ENCODE measurements around the gene ART5.
"Not testable (repeated sequence)": the region's sequence is repeated elsewhere in the genome, so short reads cannot be mapped to it uniquely, and the experiment has no call there.

ART5 gene

GRCh38 chr11:3641701-3642070 lies at the start of gene ART5:
TSS of gene ART5 (minus strand) at chr11:3641992. CDS start at chr11:3641862, 130 bp downstream.
- DNase-seq = no peak

- DNase-seq = no peak
Measured at GRCh38 chr11:3686751-3687150, 45.0 kb upstream of the ART5 start.

- no peak for DNase-seq
Measured at GRCh38 chr11:3685923-3686322, 44.1 kb upstream of the ART5 start.

GRCh38 chr11:3684819-3685172 lies 43.0 kb upstream of the ART5 start:
- DNase-seq = no peak

- DNase-seq = no peak
Measured at GRCh38 chr11:3684129-3684818, 42.5 kb upstream of the ART5 start.

GRCh38 chr11:3683039-3683438 lies 41.2 kb upstream of the ART5 start:
- no peak for DNase-seq

- DNase-seq = no peak
Measured at GRCh38 chr11:3679077-3679476, 37.3 kb upstream of the ART5 start.

GRCh38 chr11:3675971-3676370 lies 34.2 kb upstream of the ART5 start:
- DNase-seq = no peak

GRCh38 chr11:3674189-3674588 lies 32.4 kb upstream of the ART5 start:
- no peak for DNase-seq

GRCh38 chr11:3671334-3672254 lies 29.8 kb upstream of the ART5 start, which contains the start of gene CHRNA10:
TSS of gene CHRNA10 (minus strand) at chr11:3671384. CDS start at chr11:3671312, 72 bp downstream.
- no peak for DNase-seq

- no peak for DNase-seq
Measured at GRCh38 chr11:3669742-3670183, 28.0 kb upstream of the ART5 start.

- no peak for DNase-seq
Measured at GRCh38 chr11:3669128-3669527, 27.3 kb upstream of the ART5 start.

GRCh38 chr11:3667149-3668035 lies 25.6 kb upstream of the ART5 start:
- DNase-seq = no peak

GRCh38 chr11:3666023-3666530 lies 24.3 kb upstream of the ART5 start:
- no peak for DNase-seq

GRCh38 chr11:3665336-3666022 lies 23.7 kb upstream of the ART5 start:
- no peak for DNase-seq

GRCh38 chr11:3664032-3664630 lies 22.3 kb upstream of the ART5 start:
- DNase-seq = no peak

- DNase-seq = no peak
Measured at GRCh38 chr11:3662856-3663255, 21.1 kb upstream of the ART5 start.

- no peak for DNase-seq
Measured at GRCh38 chr11:3660960-3661359, 19.2 kb upstream of the ART5 start.

- no peak for DNase-seq
Measured at GRCh38 chr11:3659595-3660515, 18.1 kb upstream of the ART5 start.

GRCh38 chr11:3658252-3658651 lies 16.5 kb upstream of the ART5 start:
- DNase-seq = no peak

- DNase-seq = not testable (repeated sequence)
Measured at GRCh38 chr11:3657331-3657730, 15.5 kb upstream of the ART5 start.
